ENCODE results near the gene INSR.

INSR gene

GRCh38 chr19:7295912-7296536 is 1.8 kb upstream of the INSR start:
- in situ Hi-C loops (cut with HindIII; ENCODE audit: low sequenced_read_pairs) = no loop called here

DNA sequence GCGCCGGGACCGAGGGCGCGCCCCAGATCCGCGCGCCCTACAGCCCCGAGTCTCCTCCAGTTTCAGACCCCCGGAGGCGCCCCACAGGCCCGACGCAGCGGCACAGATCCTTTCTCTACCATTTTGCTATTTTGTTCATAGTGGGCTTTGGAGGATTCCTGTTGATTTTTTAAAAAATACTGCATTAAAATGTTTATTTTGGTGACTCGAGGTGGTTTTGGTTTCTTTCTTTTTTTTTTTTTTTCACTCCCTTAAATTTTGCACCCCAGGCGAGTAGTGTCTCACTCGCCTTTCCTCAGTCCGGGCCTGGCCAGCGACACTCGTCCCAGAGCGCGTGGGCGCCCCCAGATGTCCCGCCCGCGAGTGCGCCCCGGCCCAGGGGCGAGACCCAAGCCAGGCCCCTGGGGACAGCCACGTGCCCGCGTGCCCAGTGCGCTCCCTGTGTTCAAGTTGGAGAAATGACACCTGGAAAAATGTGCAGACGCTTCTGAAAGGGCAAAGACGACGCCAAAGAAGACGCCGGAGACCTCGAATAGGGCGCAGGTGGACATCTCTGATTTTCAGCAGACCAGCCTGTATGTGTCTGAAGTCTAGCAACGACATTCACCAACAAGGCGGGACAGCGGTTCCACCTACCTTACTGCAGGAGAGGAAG is 471 bp upstream of the INSR start:
- in situ Hi-C loops (cut with HindIII; ENCODE audit: low sequenced_read_pairs) = no loop called here

DNA sequence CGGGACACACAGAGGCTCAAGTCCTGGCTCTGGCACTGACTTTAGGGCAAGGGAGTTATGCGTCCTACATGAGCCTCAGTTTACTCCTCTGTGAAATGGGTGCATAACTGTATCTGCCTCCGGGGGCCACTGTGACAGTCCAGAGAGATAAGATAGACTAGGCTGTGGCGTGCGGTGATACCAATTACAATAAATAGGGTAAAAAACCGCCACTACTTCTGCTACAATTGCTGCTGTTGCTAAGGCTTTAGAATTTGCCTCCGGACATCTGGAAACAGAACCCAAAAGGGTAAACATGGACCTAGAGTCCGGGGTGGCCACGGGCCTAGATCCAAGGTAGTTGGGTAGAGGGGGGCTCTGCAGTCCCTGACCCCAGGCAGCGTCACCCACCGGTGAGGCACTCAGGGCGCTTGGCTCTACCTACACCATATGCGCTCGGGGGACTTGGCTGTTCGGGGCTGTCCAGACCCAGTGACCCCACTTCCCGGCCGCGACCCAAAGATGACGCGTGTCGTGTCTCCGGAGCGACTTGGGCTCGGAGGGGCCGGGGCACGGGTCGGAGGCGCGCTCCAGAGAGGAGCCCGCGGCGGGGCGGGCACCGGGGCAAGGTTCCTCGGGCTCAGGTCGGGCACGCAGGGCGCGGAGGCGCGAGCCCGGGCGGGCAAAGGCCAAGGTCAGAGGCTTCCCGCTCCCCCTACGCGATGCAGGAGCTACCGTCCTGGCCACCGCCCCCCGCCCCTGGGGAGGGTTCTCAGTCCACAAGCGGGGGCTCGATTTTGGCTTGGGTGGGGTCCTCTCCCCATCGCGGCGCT is 1.1 kb downstream of the INSR start:
- in situ Hi-C loops (cut with HindIII; ENCODE audit: low sequenced_read_pairs) = no loop called here

GRCh38 chr19:7292352-7292949 is 1.8 kb downstream of the INSR start:
- in situ Hi-C loops (cut with HindIII; ENCODE audit: low sequenced_read_pairs) = no loop called here

- in situ Hi-C loops (cut with HindIII; ENCODE audit: low sequenced_read_pairs) = no loop called here
Measured at GRCh38 chr19:7288977-7289376, 5.2 kb downstream of the INSR start.

DNA sequence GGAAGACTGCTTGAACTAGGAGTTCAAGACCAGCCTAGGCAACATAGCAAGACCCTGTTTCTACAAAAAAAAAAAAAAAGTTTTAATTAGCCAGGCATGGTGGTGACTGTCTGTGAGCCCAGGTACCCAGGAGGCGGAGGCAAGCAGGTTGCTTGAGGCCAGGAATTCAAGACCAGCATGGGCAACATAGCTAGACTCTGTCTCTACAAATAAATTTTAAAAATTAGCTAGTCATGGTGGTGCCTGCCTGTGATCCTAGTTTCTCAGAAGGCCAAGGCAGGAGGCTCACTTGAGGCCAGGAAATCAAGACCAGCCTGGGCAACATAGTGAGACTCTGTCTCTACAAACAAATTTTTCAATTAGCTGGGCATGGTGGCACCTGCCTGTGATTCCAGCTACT is 6.1 kb downstream of the INSR start:
- in situ Hi-C loops (cut with HindIII; ENCODE audit: low sequenced_read_pairs) = no loop called here

GRCh38 chr19:7287722-7288121 is 6.5 kb downstream of the INSR start:
- in situ Hi-C loops (cut with HindIII; ENCODE audit: low sequenced_read_pairs) = no loop called here

DNA sequence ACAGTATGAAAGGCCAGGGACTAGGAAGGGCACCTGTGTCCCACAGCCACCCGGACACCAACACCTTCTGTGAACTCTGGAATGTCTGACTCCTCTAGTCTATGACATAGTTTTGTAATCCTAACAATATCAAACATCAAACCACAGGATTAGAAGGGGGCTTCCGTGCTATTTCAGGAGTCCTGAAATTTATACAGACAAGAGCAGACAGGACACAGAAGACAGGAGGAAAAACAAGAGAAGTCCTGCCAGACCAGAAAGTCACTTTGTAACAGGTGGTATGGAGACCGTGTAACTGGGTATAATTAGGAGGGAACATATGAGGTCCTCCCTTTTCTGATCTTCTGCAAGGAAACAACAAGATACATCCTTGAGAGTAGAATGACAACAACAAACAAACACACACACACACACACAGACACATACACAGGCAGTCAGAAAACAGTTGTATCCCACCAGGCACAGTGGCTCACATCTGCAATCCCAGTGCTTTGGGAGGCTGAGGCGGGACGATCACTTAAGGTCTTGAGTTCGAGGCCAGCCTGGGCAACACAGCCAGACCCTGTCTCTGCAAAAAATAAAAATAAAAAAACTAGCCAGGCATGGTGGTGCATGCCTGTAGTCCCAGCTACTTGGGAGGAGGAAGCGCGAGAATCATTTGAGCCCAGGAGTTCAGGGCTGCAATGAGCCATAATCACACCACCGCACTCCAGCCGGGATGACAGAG is 13.1 kb downstream of the INSR start:
- in situ Hi-C loops (cut with HindIII; ENCODE audit: low sequenced_read_pairs) = no loop called here

GRCh38 chr19:7272856-7273578 is 21.2 kb downstream of the INSR start:
- in situ Hi-C loops (cut with HindIII; ENCODE audit: low sequenced_read_pairs) = no loop called here

DNA sequence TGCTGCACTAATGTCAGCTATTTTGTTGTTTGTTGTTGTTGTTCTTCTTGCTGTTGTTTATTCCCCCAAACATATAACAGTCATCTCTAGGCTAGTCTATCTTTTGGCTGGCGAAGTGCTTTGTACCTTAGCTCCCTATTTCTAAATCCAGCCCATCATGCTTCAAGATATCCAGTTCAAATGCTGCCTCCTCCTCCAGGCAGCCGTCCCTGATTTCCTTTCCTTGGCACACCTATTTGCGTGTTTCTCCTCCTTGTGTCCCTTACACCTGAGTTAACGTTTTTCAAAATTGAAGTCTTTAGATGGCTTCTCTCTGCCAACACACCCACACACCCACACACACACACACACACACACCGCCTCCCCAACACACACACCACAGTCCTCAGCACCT is 25.5 kb downstream of the INSR start:
- in situ Hi-C loops (cut with HindIII; ENCODE audit: low sequenced_read_pairs) = no loop called here

GRCh38 chr19:7267792-7268704 is 26.2 kb downstream of the INSR start:
- in situ Hi-C loops (cut with HindIII; ENCODE audit: low sequenced_read_pairs) = no loop called here

DNA sequence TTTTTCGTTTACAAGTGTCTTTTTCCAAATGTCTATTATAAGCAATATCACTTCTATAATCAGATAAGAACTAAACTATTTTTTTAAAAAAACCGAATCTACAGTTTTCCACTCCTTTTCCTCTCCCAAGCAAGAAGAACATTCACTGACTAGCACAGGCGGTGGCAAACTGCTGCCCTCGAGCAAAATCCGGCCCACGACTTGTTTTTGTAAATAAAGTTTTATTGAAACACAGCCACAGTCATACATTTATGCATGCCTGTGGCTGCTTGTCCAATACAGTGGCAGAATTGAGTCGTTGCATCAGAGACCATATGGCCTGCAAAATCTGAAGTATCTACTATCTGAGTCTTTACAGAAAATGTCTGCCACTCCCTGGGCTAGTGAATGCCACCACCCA is 27.4 kb downstream of the INSR start:
- in situ Hi-C loops (cut with HindIII; ENCODE audit: low sequenced_read_pairs) = no loop called here

DNA sequence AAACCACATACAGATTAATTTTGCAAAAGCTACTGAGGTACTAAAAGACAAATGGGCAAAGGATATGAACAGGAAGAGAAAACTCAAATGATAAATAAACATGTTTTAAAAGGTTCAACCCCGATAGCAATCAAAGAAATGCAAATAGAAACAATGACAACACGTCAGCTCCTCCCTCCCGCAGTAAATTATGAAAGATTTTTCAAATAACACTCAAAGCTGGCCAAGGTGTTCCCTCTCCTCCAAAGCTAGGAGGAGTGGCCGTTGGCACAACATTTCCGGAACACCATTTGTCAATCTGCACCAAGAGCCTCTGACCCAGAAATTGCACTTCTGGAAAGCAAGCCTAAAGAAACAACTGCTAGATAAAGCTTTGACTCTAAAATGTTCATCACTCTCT is 28.3 kb downstream of the INSR start:
- in situ Hi-C loops (cut with HindIII; ENCODE audit: low sequenced_read_pairs) = no loop called here

DNA sequence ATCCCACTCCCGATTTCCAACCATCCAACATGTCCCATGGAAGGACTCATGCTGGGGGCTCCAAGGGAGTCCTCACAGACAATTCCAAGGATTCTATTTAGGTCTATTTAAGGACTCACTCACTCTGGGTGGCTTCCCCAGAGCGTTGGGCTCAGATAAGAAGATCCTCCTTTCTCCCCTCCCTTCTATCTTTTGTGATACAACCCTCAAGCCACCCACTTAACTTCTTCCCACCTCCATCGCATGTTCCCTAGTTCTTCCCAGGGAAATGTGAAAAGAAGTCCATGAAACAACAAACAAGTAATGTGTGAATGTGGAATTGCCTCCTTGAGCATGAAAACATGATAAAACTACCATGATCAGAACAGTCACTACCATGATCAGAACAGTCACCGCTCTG is 29.4 kb downstream of the INSR start:
- in situ Hi-C loops (cut with HindIII; ENCODE audit: low sequenced_read_pairs) = no loop called here

DNA sequence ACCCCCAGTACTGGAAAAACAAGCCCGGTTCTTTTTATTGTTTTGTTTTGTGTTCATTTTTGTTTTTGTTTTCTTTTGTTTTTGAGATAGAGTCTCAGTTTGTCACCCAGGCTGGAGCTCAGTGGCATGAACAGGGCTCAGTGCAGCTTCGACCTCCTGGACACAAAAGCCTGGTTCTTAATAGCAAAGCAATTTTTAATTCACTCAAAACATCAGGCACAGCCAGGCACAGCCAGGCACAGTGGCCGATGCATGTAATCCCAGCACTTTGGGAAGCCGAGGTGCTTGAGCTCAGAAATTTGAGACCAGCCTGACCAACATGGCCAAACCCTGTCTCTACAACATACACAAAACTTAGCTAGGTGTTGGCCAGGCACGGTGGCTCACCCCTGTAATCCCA is 30.7 kb downstream of the INSR start:
- in situ Hi-C loops (cut with HindIII; ENCODE audit: low sequenced_read_pairs) = no loop called here

DNA sequence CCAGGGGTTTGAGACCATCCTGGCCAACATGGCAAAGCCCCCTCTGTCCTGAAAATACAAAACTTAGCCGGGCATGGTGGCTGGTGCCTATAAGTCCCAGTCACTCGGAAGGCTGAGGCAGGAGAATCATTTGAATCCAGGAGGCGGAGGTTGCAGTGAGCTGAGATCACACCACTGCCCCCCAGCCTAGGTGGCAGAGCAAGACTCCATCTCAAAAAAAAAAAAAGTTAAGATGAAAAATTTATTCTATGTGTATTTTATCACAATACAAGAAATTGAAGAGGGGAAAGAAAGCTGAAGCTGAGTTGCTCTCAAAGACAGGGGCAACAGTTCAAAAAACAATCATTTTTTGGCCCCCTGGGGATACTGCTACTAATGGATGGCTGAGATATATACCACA is 31.1 kb downstream of the INSR start:
- in situ Hi-C loops (cut with HindIII; ENCODE audit: low sequenced_read_pairs) = no loop called here

GRCh38 chr19:7262470-7262869 is 31.7 kb downstream of the INSR start:
- in situ Hi-C loops (cut with HindIII; ENCODE audit: low sequenced_read_pairs) = no loop called here

GRCh38 chr19:7260161-7260560 is 34.1 kb downstream of the INSR start:
- in situ Hi-C loops (cut with HindIII; ENCODE audit: low sequenced_read_pairs) = no loop called here

DNA sequence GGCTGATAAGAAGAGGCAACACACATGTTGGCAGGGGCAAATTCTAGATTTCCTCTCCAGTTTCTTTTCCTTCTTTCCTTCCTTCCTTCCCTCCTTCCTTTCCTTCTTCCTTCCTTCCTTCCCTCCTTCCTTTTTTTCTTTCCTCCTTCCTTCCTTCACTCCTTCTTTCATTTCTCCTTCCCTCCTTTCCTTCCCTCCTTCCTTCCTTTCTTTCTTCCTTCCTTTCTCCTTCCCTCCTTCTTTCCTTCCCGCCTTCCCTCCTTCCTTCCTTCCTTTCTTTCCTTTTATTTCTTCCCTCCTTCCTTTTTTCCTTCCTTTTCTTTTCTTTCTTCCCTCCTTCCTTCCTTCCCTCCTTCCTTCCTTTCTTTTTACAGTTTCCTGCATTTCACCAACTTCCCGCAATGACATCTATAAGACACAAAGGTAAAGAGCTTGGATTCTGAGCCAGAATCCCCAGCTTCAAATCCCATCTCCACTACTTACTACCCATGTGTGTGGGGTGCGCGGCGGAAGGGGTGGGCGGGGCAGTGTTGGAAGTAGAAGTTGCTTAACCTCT is 35.3 kb downstream of the INSR start:
- in situ Hi-C loops (cut with HindIII; ENCODE audit: low sequenced_read_pairs) = no loop called here

Measured in DLD1 (cell line).